RPMI8226 (cell line): ENCODE data around the gene DPM2.

Source experiments
- DNase-seq: peaks from one replicate; pipeline ENCODE4 v3.0.0-alpha.2; 2015

Gene DPM2

GRCh38 chr9:127937388-127938297 is at the start of gene DPM2:
DPM2 (minus strand) TSS chr9:127937854; CDS start chr9:127937820, 34 bp downstream.
- peak; percentile 97 for DNase-seq

- no peak for DNase-seq
Measured at GRCh38 chr9:127987103-127987614, 49.5 kb upstream of the DPM2 start.

- DNase-seq = no peak
Measured at GRCh38 chr9:127985011-127985410, 47.4 kb upstream of the DPM2 start.

- no peak for DNase-seq
Measured at GRCh38 chr9:127983847-127984289, 46.2 kb upstream of the DPM2 start.

- DNase-seq = no peak
Measured at GRCh38 chr9:127982912-127983311, 45.3 kb upstream of the DPM2 start.

- no peak for DNase-seq
Measured at GRCh38 chr9:127981559-127982121, 44.0 kb upstream of the DPM2 start.

- peak; percentile 98 for DNase-seq
Measured at GRCh38 chr9:127980706-127981558, 43.3 kb upstream of the DPM2 start, which contains the start of gene EEIG1. EEIG1 (minus strand) TSS chr9:127980989; CDS start chr9:127980137, 852 bp downstream.

GRCh38 chr9:127980060-127980705 is 42.5 kb upstream of the DPM2 start:
- DNase-seq = peak; percentile 77

GRCh38 chr9:127979333-127980059 is 41.8 kb upstream of the DPM2 start:
- DNase-seq = peak; percentile 77

- DNase-seq = no peak
Measured at GRCh38 chr9:127979015-127979332, 41.3 kb upstream of the DPM2 start.

- no peak for DNase-seq
Measured at GRCh38 chr9:127977884-127978647, 40.4 kb upstream of the DPM2 start.

GRCh38 chr9:127977009-127977883 is 39.6 kb upstream of the DPM2 start:
- DNase-seq = no peak

- DNase-seq = no peak
Measured at GRCh38 chr9:127976498-127976897, 38.8 kb upstream of the DPM2 start.

GRCh38 chr9:127975376-127976315 is 38.0 kb upstream of the DPM2 start:
- DNase-seq = no peak

- no peak for DNase-seq
Measured at GRCh38 chr9:127974769-127975261, 37.2 kb upstream of the DPM2 start.

GRCh38 chr9:127974001-127974768 is 36.5 kb upstream of the DPM2 start:
- DNase-seq = no peak

GRCh38 chr9:127973169-127974000 is 35.7 kb upstream of the DPM2 start:
- DNase-seq = no peak
